H9 (cell line): ENCODE measurements around the gene PTPRC. TPM values are rescaled to one million over a fixed set of nuclear protein-coding genes. Genes with fewer than 3 reads are reported as not detected.

Experiments
- DNase-seq: peaks from one replicate; pipeline ENCODE4 v3.0.0-alpha.2; 2017
- H2AFZ ChIP-seq: one replicate; pipeline ENCODE4 v1.6.1; 2013; ENCODE audit warnings: mild to moderate bottlenecking, low read length, control low read depth, moderate library complexity
- H2AK5ac ChIP-seq: 2 replicates; pipeline ENCODE4 v1.6.1; 2013; ENCODE audit warnings: low read length, control low read depth, mixed read lengths; ENCODE audit not compliant: insufficient read length
- H2BK120ac ChIP-seq: one replicate; pipeline ENCODE4 v1.6.1; 2013; ENCODE audit warnings: low read depth, mild to moderate bottlenecking, low read length, control low read depth, inconsistent platforms; ENCODE audit not compliant: poor library complexity, severe bottlenecking
- H2BK12ac ChIP-seq: 2 replicates; pipeline ENCODE4 v1.6.1; 2013; ENCODE audit warnings: low read length, control low read depth, mixed read lengths, low read depth; ENCODE audit not compliant: insufficient read length
- H2BK15ac ChIP-seq: 2 replicates; pipeline ENCODE4 v1.6.1; 2013; ENCODE audit warnings: low read depth, low read length, control low read depth
- H2BK20ac ChIP-seq: one replicate; pipeline ENCODE4 v1.6.1; 2013; ENCODE audit warnings: low read depth, mild to moderate bottlenecking, low read length, control low read depth, inconsistent platforms; ENCODE audit not compliant: poor library complexity, severe bottlenecking
- H2BK5ac ChIP-seq: 2 replicates; pipeline ENCODE4 v1.6.1; 2013; ENCODE audit warnings: low read length, control low read depth, mixed read lengths; ENCODE audit not compliant: insufficient read length
- H3K14ac ChIP-seq: 2 replicates; pipeline ENCODE4 v1.6.1; 2013; ENCODE audit warnings: low read length, control low read depth; ENCODE audit not compliant: insufficient read depth
- H3K18ac ChIP-seq: 2 replicates; pipeline ENCODE4 v1.6.1; 2013; ENCODE audit warnings: low read depth, mild to moderate bottlenecking, mixed read lengths, low read length, control low read depth; ENCODE audit not compliant: insufficient read length
- H3K23ac ChIP-seq: 2 replicates; pipeline ENCODE4 v1.6.1; 2013; ENCODE audit warnings: low read length, control low read depth, mixed read lengths, low read depth; ENCODE audit not compliant: insufficient read length
- H3K23me2 ChIP-seq: 2 replicates; pipeline ENCODE4 v1.6.1; 2013; ENCODE audit warnings: low read depth, mild to moderate bottlenecking, mixed read lengths, low read length, control low read depth; ENCODE audit not compliant: insufficient read length, poor library complexity, severe bottlenecking
- H3K27ac ChIP-seq: 2 replicates; pipeline ENCODE4 v1.5.1; 2013; ENCODE audit warnings: low read length, control low read depth, mixed read lengths, low read depth; ENCODE audit not compliant: insufficient read length
- H3K27me3 ChIP-seq: 2 replicates; pipeline ENCODE4 v1.6.1; 2013; ENCODE audit warnings: low read length, control low read depth, inconsistent platforms; ENCODE audit not compliant: insufficient read depth
- H3K4ac ChIP-seq: 2 replicates; pipeline ENCODE4 v1.6.1; 2013; ENCODE audit warnings: low read depth, mild to moderate bottlenecking, control low read depth, inconsistent platforms, low read length, moderate library complexity
- H3K4me1 ChIP-seq: 2 replicates; pipeline ENCODE4 v1.6.1; 2013; ENCODE audit warnings: low read length, control low read depth, inconsistent platforms; ENCODE audit not compliant: insufficient read depth
- H3K4me2 ChIP-seq: 2 replicates; pipeline ENCODE4 v1.6.1; 2013; ENCODE audit warnings: low read length, control low read depth, mixed read lengths; ENCODE audit not compliant: insufficient read length, insufficient read depth
- H3K56ac ChIP-seq: 2 replicates; pipeline ENCODE4 v1.6.1; 2013; ENCODE audit warnings: low read depth, mild to moderate bottlenecking, mixed read lengths, low read length, control low read depth; ENCODE audit not compliant: insufficient read length
- H3K79me1 ChIP-seq: 2 replicates; pipeline ENCODE4 v1.6.1; 2013; ENCODE audit warnings: low read depth, mild to moderate bottlenecking, moderate library complexity, low read length, control low read depth, inconsistent platforms; ENCODE audit not compliant: insufficient read depth, poor library complexity, severe bottlenecking
- H3K79me2 ChIP-seq: 2 replicates; pipeline ENCODE4 v1.6.1; 2013; ENCODE audit warnings: low read length, control low read depth, inconsistent platforms; ENCODE audit not compliant: insufficient read depth
- H3K9ac ChIP-seq: 2 replicates; pipeline ENCODE4 v1.6.1; 2013; ENCODE audit warnings: low read length, control low read depth, mixed read lengths; ENCODE audit not compliant: insufficient read length; ENCODE audit errors: extremely low read depth
- H3K9me3 ChIP-seq: one replicate; pipeline ENCODE4 v1.6.1; 2013; ENCODE audit warnings: low read depth, low read length, inconsistent platforms; ENCODE audit not compliant: control insufficient read depth
- H3T11ph ChIP-seq: one replicate; pipeline ENCODE4 v1.6.1; 2013; ENCODE audit warnings: mild to moderate bottlenecking, low read length, control low read depth, inconsistent platforms
- H4K20me1 ChIP-seq: one replicate; pipeline ENCODE4 v1.6.1; 2013; ENCODE audit not compliant: control insufficient read depth, insufficient read length, insufficient read depth
- H4K5ac ChIP-seq: 2 replicates; pipeline ENCODE4 v1.6.1; 2013; ENCODE audit warnings: low read depth, mild to moderate bottlenecking, mixed read lengths, low read length, control low read depth; ENCODE audit not compliant: insufficient read length
- H4K8ac ChIP-seq: replicated peaks from 2 replicates; pipeline ENCODE4 v1.6.1; 2013; ENCODE audit warnings: low read length, control low read depth, mixed read lengths, low read depth; ENCODE audit not compliant: insufficient read length
- H4K91ac ChIP-seq: 2 replicates; pipeline ENCODE4 v1.6.1; 2013; ENCODE audit warnings: low read depth, mild to moderate bottlenecking, moderate library complexity, mixed read lengths, low read length, control low read depth; ENCODE audit not compliant: insufficient read length
- H3K27ac Mint-ChIP-seq, 3 experiments: 2 replicates in 2 of 3; 3 replicates in 1 of 3; pipeline ENCODE4 v1.8.0; 2020 to 2021; ENCODE audit warnings: mixed read lengths in 3 of 3, mild to moderate bottlenecking in 1 of 3, moderate library complexity in 1 of 3
- H3K27me3 Mint-ChIP-seq: 2 replicates; pipeline ENCODE4 v1.8.0; 2021; ENCODE audit warnings: low read depth, mild to moderate bottlenecking, moderate library complexity, mixed read lengths
- H3K36me3 Mint-ChIP-seq, 3 experiments: 2 replicates in 2 of 3; 3 replicates in 1 of 3; pipeline ENCODE4 v1.8.0; 2020 to 2021; ENCODE audit warnings: low read depth in 3 of 3, mixed read lengths in 3 of 3; ENCODE audit not compliant: insufficient read depth in 1 of 3
- H3K4me1 Mint-ChIP-seq, 2 experiments: 2 replicates each; pipeline ENCODE4 v1.8.0; 2020; ENCODE audit warnings: mixed read lengths in 2 of 2
- H3K4me3 Mint-ChIP-seq, 2 experiments: 2 replicates in 1 of 2; 3 replicates in 1 of 2; pipeline ENCODE4 v1.8.0; 2020 to 2021; ENCODE audit warnings: mild to moderate bottlenecking in 2 of 2, mixed read lengths in 2 of 2, moderate library complexity in 1 of 2
- H3K9me3 Mint-ChIP-seq, 2 experiments: 2 replicates in 1 of 2; 3 replicates in 1 of 2; pipeline ENCODE4 v1.8.0; 2020; ENCODE audit warnings: mild to moderate bottlenecking in 2 of 2, mixed read lengths in 2 of 2, moderate library complexity in 1 of 2
- CTCF ChIP-seq: fragments of 200-600 bp; sonication (generic); conservative IDR thresholded peaks from 3 replicates; pipeline ENCODE4 v1.8.0; 2021; ENCODE audit warnings: antibody characterized with exemption, mild to moderate bottlenecking
- WGBS: extraction: QIAGEN DNeasy Blood & Tissue Kit; methylation state at CpG from one replicate; pipeline ENCODE4 v1.1.7; 2013; ENCODE audit warnings: missing lambda C conversion rate, low lambda C conversion rate, mixed read lengths; ENCODE audit not compliant: insufficient read length; ENCODE audit errors: extremely low coverage; 5-methylcytosine and 5-hydroxymethylcytosine counted together
- total RNA-seq: library from RNA; stranded (reverse); gene quantifications from 2 replicates; pipeline ENCODE4 v1.2.1, GENCODE V29; 2021

Gene PTPRC
- total RNA-seq, 1 experiment from 2014 or later = not detected

GRCh38 chr1:198660341-198661261, 21.8 kb downstream of the PTPRC start:
- Histone ChIP-seq H3K9ac (no peak overlapping the region), H2BK20ac (no peak overlapping the region), H4K5ac (no peak overlapping the region), H3K27me3 (no peaks in the 10 kb centered on the region), H3K23ac (no peak overlapping the region), H2BK12ac (no peak overlapping the region), H3K4ac (no peak overlapping the region), H2BK5ac (no peak overlapping the region), H2AFZ (no peak overlapping the region), H4K91ac (no peak overlapping the region), H3K18ac (no peak overlapping the region), H2BK120ac (no peak overlapping the region), H2BK15ac (no peak overlapping the region), H3K9me3 (no peaks in the 10 kb centered on the region), H3K14ac (no peak overlapping the region), H2AK5ac (no peak overlapping the region), H3K4me2 (no peak overlapping the region), H3K79me2 (no peaks in the 10 kb centered on the region), H3K27ac (no peak overlapping the region), H3T11ph (no peak overlapping the region), H3K23me2 (no peaks in the 10 kb centered on the region), H3K56ac (no peak overlapping the region), H4K20me1 (no peaks in the 10 kb centered on the region), H3K4me1 (no peaks in the 10 kb centered on the region; the same call in 1 of the 2 replicates), H4K8ac (no peak overlapping the region), H3K79me1 (no peaks in the 10 kb centered on the region)
- WGBS = no CpG with 5 or more reads among the region's 1 CpG
- no peak overlapping the region for H3K27ac Mint-ChIP-seq
- H3K27me3 Mint-ChIP-seq = no peaks in the 10 kb centered on the region
- H3K4me3 Mint-ChIP-seq = no peak overlapping the region
- H3K9me3 Mint-ChIP-seq = no peaks in the 10 kb centered on the region
- no peak for TF ChIP-seq CTCF
- no peaks in the 10 kb centered on the region for H3K36me3 Mint-ChIP-seq
- H3K4me1 Mint-ChIP-seq = peaks cover 11 to 14% of the 10 kb centered on the region in 2 experiments
- no peak for DNase-seq
